DOHH2 (cell line): Measurements from ENCODE around the gene GPATCH2.

Experiments used
- H3F3A ChIP-seq: fragments of 200-600 bp; sonication (generic), shearing (Covaris generic); 2 replicates; pipeline ENCODE4 v1.6.0; 2016; ENCODE audit warnings: antibody characterized with exemption, mild to moderate bottlenecking; ENCODE audit not compliant: control insufficient read depth, insufficient read depth
- H3K27ac ChIP-seq: fragments of 200-600 bp; sonication (generic); 2 replicates; pipeline ENCODE4 v1.5.1; 2014; ENCODE audit warnings: low read depth, mild to moderate bottlenecking, low read length, moderate library complexity
- H3K27me3 ChIP-seq: fragments of 200-600 bp; sonication (generic); 2 replicates; pipeline ENCODE4 v1.6.1; 2014; ENCODE audit warnings: mild to moderate bottlenecking, low read length, mixed read lengths; ENCODE audit not compliant: control insufficient read depth
- H3K36me3 ChIP-seq: fragments of 200-600 bp; sonication (generic); 2 replicates; pipeline ENCODE4 v1.6.1; 2014; ENCODE audit warnings: mild to moderate bottlenecking, low read length, moderate library complexity, mixed read lengths; ENCODE audit not compliant: control insufficient read depth
- H3K4me1 ChIP-seq: fragments of 200-600 bp; sonication (generic); 2 replicates; pipeline ENCODE4 v1.6.1; 2014; ENCODE audit warnings: mild to moderate bottlenecking, low read length, mixed read lengths; ENCODE audit not compliant: control insufficient read depth
- H3K4me2 ChIP-seq: fragments of 200-600 bp; sonication (generic); 2 replicates; pipeline ENCODE4 v1.6.0; 2014; ENCODE audit warnings: mild to moderate bottlenecking, low read length, moderate library complexity
- H3K4me3 ChIP-seq: fragments of 200-600 bp; sonication (generic); 2 replicates; pipeline ENCODE4 v1.5.1; 2014; ENCODE audit warnings: mild to moderate bottlenecking, low read length, mixed read lengths
- H3K79me2 ChIP-seq: fragments of 200-600 bp; sonication (generic); 2 replicates; pipeline ENCODE4 v1.6.1; 2014; ENCODE audit warnings: mild to moderate bottlenecking, low read length, mixed read lengths; ENCODE audit not compliant: control insufficient read depth
- H3K9me2 ChIP-seq: fragments of 200-600 bp; sonication (generic); replicated peaks from 2 replicates; pipeline ENCODE4 v1.6.1; 2014; ENCODE audit warnings: mild to moderate bottlenecking, low read length, mixed read lengths; ENCODE audit not compliant: control insufficient read depth
- H3K9me3 ChIP-seq: fragments of 200-600 bp; sonication (generic); 2 replicates; pipeline ENCODE4 v1.6.1; 2014; ENCODE audit warnings: antibody characterized with exemption, low read length, mixed read lengths; ENCODE audit not compliant: control insufficient read depth, insufficient read depth
- H4K20me1 ChIP-seq: fragments of 200-600 bp; sonication (generic); 2 replicates; pipeline ENCODE4 v1.6.0; 2014; ENCODE audit warnings: low read depth, mild to moderate bottlenecking, antibody characterized with exemption, low read length, moderate library complexity; ENCODE audit not compliant: control insufficient read depth, insufficient read depth
- EZH2phosphoT487 ChIP-seq: fragments of 200-600 bp; sonication (generic); IDR thresholded peaks from 2 replicates; pipeline ENCODE4 v1.6.1; 2017; ENCODE audit warnings: borderline replicate concordance, mild to moderate bottlenecking, antibody characterized with exemption, low read length, moderate library complexity, mixed read lengths
- TF ChIP-seq, protein P1 (sequence below): fragments of 200-600 bp; sonication (generic); IDR thresholded peaks from one replicate; pipeline ENCODE4 v1.5.1; 2014; ENCODE audit warnings: antibody characterized with exemption, mild to moderate bottlenecking, low read depth, low read length; ENCODE audit not compliant: poor library complexity, severe bottlenecking

Gene GPATCH2

DNA sequence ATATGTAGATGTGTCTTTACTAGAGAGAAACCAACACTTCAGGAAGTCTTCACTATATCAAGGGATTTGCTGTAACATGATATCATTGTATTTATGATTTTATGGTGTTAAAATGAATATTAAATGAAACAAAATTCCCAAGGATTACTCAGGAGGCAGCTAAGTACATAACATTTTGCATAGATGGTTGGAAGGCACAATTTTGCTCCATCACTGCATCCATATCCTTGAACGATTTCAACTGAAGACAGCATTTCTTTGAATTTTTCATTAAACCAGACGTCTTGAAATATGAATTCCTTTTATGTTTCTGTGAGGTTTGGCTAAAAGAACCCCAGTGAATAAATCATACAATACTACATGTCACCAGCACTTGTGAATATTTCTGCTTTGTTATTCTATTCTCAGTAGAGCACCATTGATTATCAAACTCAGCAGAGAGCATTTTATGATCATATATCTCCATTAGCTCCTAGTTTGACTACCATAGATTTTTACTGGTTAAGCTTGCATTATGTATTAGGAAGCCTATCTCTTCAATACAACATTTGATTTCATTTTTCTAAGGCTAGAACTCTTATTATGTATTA lies 37.6 kb upstream of the GPATCH2 start:
- no peaks in the 10 kb centered on the region for H3K79me2 ChIP-seq
- H3K4me1 ChIP-seq, result peaks cover 9% of the 10 kb centered on the region
- H3K4me2 ChIP-seq, result no peak overlapping the region
- no peaks in the 10 kb centered on the region for H3K9me2 ChIP-seq
- no peaks in the 10 kb centered on the region for H3K36me3 ChIP-seq
- no peaks in the 10 kb centered on the region for H4K20me1 ChIP-seq
- no peaks in the 10 kb centered on the region for H3K27me3 ChIP-seq
- no peaks in the 10 kb centered on the region for H3F3A ChIP-seq
- H3K27ac ChIP-seq, result no peak overlapping the region
- H3K9me3 ChIP-seq, result no peaks in the 10 kb centered on the region
- H3K4me3 ChIP-seq, result no peak overlapping the region
- TF ChIP-seq, protein P1, sequence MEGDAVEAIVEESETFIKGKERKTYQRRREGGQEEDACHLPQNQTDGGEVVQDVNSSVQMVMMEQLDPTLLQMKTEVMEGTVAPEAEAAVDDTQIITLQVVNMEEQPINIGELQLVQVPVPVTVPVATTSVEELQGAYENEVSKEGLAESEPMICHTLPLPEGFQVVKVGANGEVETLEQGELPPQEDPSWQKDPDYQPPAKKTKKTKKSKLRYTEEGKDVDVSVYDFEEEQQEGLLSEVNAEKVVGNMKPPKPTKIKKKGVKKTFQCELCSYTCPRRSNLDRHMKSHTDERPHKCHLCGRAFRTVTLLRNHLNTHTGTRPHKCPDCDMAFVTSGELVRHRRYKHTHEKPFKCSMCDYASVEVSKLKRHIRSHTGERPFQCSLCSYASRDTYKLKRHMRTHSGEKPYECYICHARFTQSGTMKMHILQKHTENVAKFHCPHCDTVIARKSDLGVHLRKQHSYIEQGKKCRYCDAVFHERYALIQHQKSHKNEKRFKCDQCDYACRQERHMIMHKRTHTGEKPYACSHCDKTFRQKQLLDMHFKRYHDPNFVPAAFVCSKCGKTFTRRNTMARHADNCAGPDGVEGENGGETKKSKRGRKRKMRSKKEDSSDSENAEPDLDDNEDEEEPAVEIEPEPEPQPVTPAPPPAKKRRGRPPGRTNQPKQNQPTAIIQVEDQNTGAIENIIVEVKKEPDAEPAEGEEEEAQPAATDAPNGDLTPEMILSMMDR, result no peak
- no peak for TF ChIP-seq EZH2phosphoT487

DNA sequence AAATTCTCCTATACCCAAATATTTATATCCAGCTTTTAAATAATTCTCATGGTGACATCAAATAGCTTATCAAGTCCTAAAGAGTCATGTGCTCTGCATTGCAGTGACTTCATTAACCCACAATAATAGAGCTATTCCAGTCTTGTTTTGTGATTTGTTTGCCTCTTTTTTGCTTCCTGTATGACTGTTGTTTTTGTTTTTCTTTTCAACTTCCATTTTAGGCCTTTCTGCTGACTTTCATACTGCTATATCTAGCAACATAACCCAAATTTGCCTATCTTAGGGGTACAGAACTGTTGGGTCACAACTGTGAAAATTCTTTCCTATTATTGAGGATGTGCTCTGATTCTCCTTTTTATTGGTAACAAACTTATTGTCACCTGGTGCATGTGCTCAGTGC lies 30.5 kb upstream of the GPATCH2 start:
- no peak overlapping the region for H3K4me3 ChIP-seq
- H3K4me2 ChIP-seq, result no peak overlapping the region
- H3K36me3 ChIP-seq, result no peaks in the 10 kb centered on the region
- H3K9me3 ChIP-seq, result no peaks in the 10 kb centered on the region
- H4K20me1 ChIP-seq, result no peaks in the 10 kb centered on the region
- TF ChIP-seq, protein P1, result no peak
- no peak for TF ChIP-seq EZH2phosphoT487
- H3K9me2 ChIP-seq, result no peaks in the 10 kb centered on the region
- no peaks in the 10 kb centered on the region for H3K27me3 ChIP-seq
- no peaks in the 10 kb centered on the region for H3F3A ChIP-seq
- H3K4me1 ChIP-seq, result peaks cover 5% of the 10 kb centered on the region
- no peaks in the 10 kb centered on the region for H3K79me2 ChIP-seq
- H3K27ac ChIP-seq, result no peak overlapping the region

DNA sequence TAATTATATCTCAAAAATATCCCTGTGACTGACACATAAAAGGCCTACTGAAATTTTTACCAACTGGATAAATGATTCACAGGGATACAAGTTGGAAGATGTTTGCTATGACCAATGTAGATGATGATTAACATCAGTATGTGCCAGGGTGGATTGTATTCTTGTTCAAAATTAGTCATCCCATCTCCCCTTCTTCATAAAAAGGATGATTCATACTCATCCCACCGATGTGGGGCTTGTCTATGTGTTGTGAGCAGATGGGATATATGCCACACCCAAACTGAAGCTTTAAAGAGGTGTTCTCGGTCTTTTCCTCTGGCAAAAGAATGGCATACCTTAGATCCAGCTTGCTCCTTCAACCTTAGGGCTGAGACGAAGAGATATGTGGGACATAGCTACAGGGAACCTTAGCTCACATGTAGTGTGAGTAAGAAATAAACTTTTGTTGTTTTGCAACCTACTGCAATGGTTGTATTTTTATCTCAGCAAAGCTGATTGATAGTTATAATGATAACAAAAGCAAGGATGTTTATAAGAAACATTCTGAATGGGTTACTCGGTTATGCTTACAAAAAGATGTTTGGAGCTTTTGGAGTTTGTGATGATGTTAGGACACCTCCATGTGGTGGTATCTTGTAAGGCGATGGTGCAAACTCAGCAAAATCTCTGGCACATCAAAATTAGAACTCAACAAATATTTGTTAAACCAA lies 29.6 kb upstream of the GPATCH2 start:
- H3K4me2 ChIP-seq, result no peak overlapping the region
- H3K36me3 ChIP-seq, result no peaks in the 10 kb centered on the region
- H4K20me1 ChIP-seq, result no peaks in the 10 kb centered on the region
- no peaks in the 10 kb centered on the region for H3K79me2 ChIP-seq
- TF ChIP-seq, protein P1, result no peak
- TF ChIP-seq EZH2phosphoT487, result no peak
- no peak overlapping the region for H3K4me3 ChIP-seq
- H3K9me2 ChIP-seq, result no peaks in the 10 kb centered on the region
- H3K27me3 ChIP-seq, result no peaks in the 10 kb centered on the region
- no peaks in the 10 kb centered on the region for H3F3A ChIP-seq
- H3K9me3 ChIP-seq, result no peaks in the 10 kb centered on the region
- no peak overlapping the region for H3K27ac ChIP-seq
- H3K4me1 ChIP-seq, result peaks cover 5% of the 10 kb centered on the region
